ENCODE data around the gene RCCD1. TPM values are rescaled to one million over a fixed set of nuclear protein-coding genes. Genes with fewer than 3 reads are reported as not detected.

Gene RCCD1
- total and polyA plus RNA-seq, 2 of the 8 experiments (the other 6 are each of a cell fraction or from before 2014, with no cell fraction given) = 9.9 to 18.8 TPM

- TF ChIP-seq FOSL1 (IDR thresholded peaks at IDR 0.05; ENCODE audit: insufficient read depth, low read depth, low read length) (no peak), SIN3A (conservative IDR thresholded peaks at IDR 0.05 in 1 of 2, IDR thresholded peaks at IDR 0.05 in 1 of 2; ENCODE audit: low read depth in 1 of 2, low read length in 2 of 2) (no peak), BACH1 (IDR thresholded peaks at IDR 0.05; ENCODE audit: low read length) (no peak), HDAC6 (IDR thresholded peaks at IDR 0.05; ENCODE audit: low read depth, low read length) (no peak), EP300 (IDR thresholded peaks at IDR 0.05; ENCODE audit: borderline replicate concordance in 1 of 2, low read depth in 2 of 2, low read length in 2 of 2) (no peak), ZNF274 (IDR thresholded peaks at IDR 0.05; ENCODE audit: borderline replicate concordance, extremely low read depth, low read length) (no peak)
Observed at GRCh38 chr15:90942354-90943120, 12.1 kb upstream of the RCCD1 start (continued).

Measured in H1 (cell line).